H9 (cell line): ENCODE results near the gene SST. TPM values are rescaled to one million over a fixed set of nuclear protein-coding genes. Genes with fewer than 3 reads are reported as not detected.

ENCODE experiments used
- DNase-seq: peaks from one replicate; pipeline ENCODE4 v3.0.0-alpha.2; 2017
- H2AFZ ChIP-seq: one replicate; pipeline ENCODE4 v1.6.1; 2013; ENCODE audit warnings: mild to moderate bottlenecking, low read length, control low read depth, moderate library complexity
- H2AK5ac ChIP-seq: 2 replicates; pipeline ENCODE4 v1.6.1; 2013; ENCODE audit warnings: low read length, control low read depth, mixed read lengths; ENCODE audit not compliant: insufficient read length
- H2BK120ac ChIP-seq: one replicate; pipeline ENCODE4 v1.6.1; 2013; ENCODE audit warnings: low read depth, mild to moderate bottlenecking, low read length, control low read depth, inconsistent platforms; ENCODE audit not compliant: poor library complexity, severe bottlenecking
- H2BK12ac ChIP-seq: 2 replicates; pipeline ENCODE4 v1.6.1; 2013; ENCODE audit warnings: low read length, control low read depth, mixed read lengths, low read depth; ENCODE audit not compliant: insufficient read length
- H2BK15ac ChIP-seq: 2 replicates; pipeline ENCODE4 v1.6.1; 2013; ENCODE audit warnings: low read depth, low read length, control low read depth
- H2BK20ac ChIP-seq: one replicate; pipeline ENCODE4 v1.6.1; 2013; ENCODE audit warnings: low read depth, mild to moderate bottlenecking, low read length, control low read depth, inconsistent platforms; ENCODE audit not compliant: poor library complexity, severe bottlenecking
- H2BK5ac ChIP-seq: 2 replicates; pipeline ENCODE4 v1.6.1; 2013; ENCODE audit warnings: low read length, control low read depth, mixed read lengths; ENCODE audit not compliant: insufficient read length
- H3K14ac ChIP-seq: 2 replicates; pipeline ENCODE4 v1.6.1; 2013; ENCODE audit warnings: low read length, control low read depth; ENCODE audit not compliant: insufficient read depth
- H3K18ac ChIP-seq: 2 replicates; pipeline ENCODE4 v1.6.1; 2013; ENCODE audit warnings: low read depth, mild to moderate bottlenecking, mixed read lengths, low read length, control low read depth; ENCODE audit not compliant: insufficient read length
- H3K23ac ChIP-seq: 2 replicates; pipeline ENCODE4 v1.6.1; 2013; ENCODE audit warnings: low read length, control low read depth, mixed read lengths, low read depth; ENCODE audit not compliant: insufficient read length
- H3K23me2 ChIP-seq: 2 replicates; pipeline ENCODE4 v1.6.1; 2013; ENCODE audit warnings: low read depth, mild to moderate bottlenecking, mixed read lengths, low read length, control low read depth; ENCODE audit not compliant: insufficient read length, poor library complexity, severe bottlenecking
- H3K27ac ChIP-seq: 2 replicates; pipeline ENCODE4 v1.5.1; 2013; ENCODE audit warnings: low read length, control low read depth, mixed read lengths, low read depth; ENCODE audit not compliant: insufficient read length
- H3K27me3 ChIP-seq: 2 replicates; pipeline ENCODE4 v1.6.1; 2013; ENCODE audit warnings: low read length, control low read depth, inconsistent platforms; ENCODE audit not compliant: insufficient read depth
- H3K4ac ChIP-seq: 2 replicates; pipeline ENCODE4 v1.6.1; 2013; ENCODE audit warnings: low read depth, mild to moderate bottlenecking, control low read depth, inconsistent platforms, low read length, moderate library complexity
- H3K4me1 ChIP-seq: 2 replicates; pipeline ENCODE4 v1.6.1; 2013; ENCODE audit warnings: low read length, control low read depth, inconsistent platforms; ENCODE audit not compliant: insufficient read depth
- H3K4me2 ChIP-seq: 2 replicates; pipeline ENCODE4 v1.6.1; 2013; ENCODE audit warnings: low read length, control low read depth, mixed read lengths; ENCODE audit not compliant: insufficient read length, insufficient read depth
- H3K56ac ChIP-seq: 2 replicates; pipeline ENCODE4 v1.6.1; 2013; ENCODE audit warnings: low read depth, mild to moderate bottlenecking, mixed read lengths, low read length, control low read depth; ENCODE audit not compliant: insufficient read length
- H3K79me1 ChIP-seq: 2 replicates; pipeline ENCODE4 v1.6.1; 2013; ENCODE audit warnings: low read depth, mild to moderate bottlenecking, moderate library complexity, low read length, control low read depth, inconsistent platforms; ENCODE audit not compliant: insufficient read depth, poor library complexity, severe bottlenecking
- H3K79me2 ChIP-seq: 2 replicates; pipeline ENCODE4 v1.6.1; 2013; ENCODE audit warnings: low read length, control low read depth, inconsistent platforms; ENCODE audit not compliant: insufficient read depth
- H3K9ac ChIP-seq: 2 replicates; pipeline ENCODE4 v1.6.1; 2013; ENCODE audit warnings: low read length, control low read depth, mixed read lengths; ENCODE audit not compliant: insufficient read length; ENCODE audit errors: extremely low read depth
- H3K9me3 ChIP-seq: one replicate; pipeline ENCODE4 v1.6.1; 2013; ENCODE audit warnings: low read depth, low read length, inconsistent platforms; ENCODE audit not compliant: control insufficient read depth
- H3T11ph ChIP-seq: one replicate; pipeline ENCODE4 v1.6.1; 2013; ENCODE audit warnings: mild to moderate bottlenecking, low read length, control low read depth, inconsistent platforms
- H4K20me1 ChIP-seq: one replicate; pipeline ENCODE4 v1.6.1; 2013; ENCODE audit not compliant: control insufficient read depth, insufficient read length, insufficient read depth
- H4K5ac ChIP-seq: 2 replicates; pipeline ENCODE4 v1.6.1; 2013; ENCODE audit warnings: low read depth, mild to moderate bottlenecking, mixed read lengths, low read length, control low read depth; ENCODE audit not compliant: insufficient read length
- H4K8ac ChIP-seq: replicated peaks from 2 replicates; pipeline ENCODE4 v1.6.1; 2013; ENCODE audit warnings: low read length, control low read depth, mixed read lengths, low read depth; ENCODE audit not compliant: insufficient read length
- H4K91ac ChIP-seq: 2 replicates; pipeline ENCODE4 v1.6.1; 2013; ENCODE audit warnings: low read depth, mild to moderate bottlenecking, moderate library complexity, mixed read lengths, low read length, control low read depth; ENCODE audit not compliant: insufficient read length
- H3K27ac Mint-ChIP-seq, 3 experiments: 2 replicates in 2 of 3; 3 replicates in 1 of 3; pipeline ENCODE4 v1.8.0; 2020 to 2021; ENCODE audit warnings: mixed read lengths in 3 of 3, mild to moderate bottlenecking in 1 of 3, moderate library complexity in 1 of 3
- H3K27me3 Mint-ChIP-seq: 2 replicates; pipeline ENCODE4 v1.8.0; 2021; ENCODE audit warnings: low read depth, mild to moderate bottlenecking, moderate library complexity, mixed read lengths
- H3K36me3 Mint-ChIP-seq, 3 experiments: 2 replicates in 2 of 3; 3 replicates in 1 of 3; pipeline ENCODE4 v1.8.0; 2020 to 2021; ENCODE audit warnings: low read depth in 3 of 3, mixed read lengths in 3 of 3; ENCODE audit not compliant: insufficient read depth in 1 of 3
- H3K4me1 Mint-ChIP-seq, 2 experiments: 2 replicates each; pipeline ENCODE4 v1.8.0; 2020; ENCODE audit warnings: mixed read lengths in 2 of 2
- H3K4me3 Mint-ChIP-seq, 2 experiments: 2 replicates in 1 of 2; 3 replicates in 1 of 2; pipeline ENCODE4 v1.8.0; 2020 to 2021; ENCODE audit warnings: mild to moderate bottlenecking in 2 of 2, mixed read lengths in 2 of 2, moderate library complexity in 1 of 2
- H3K9me3 Mint-ChIP-seq, 2 experiments: 2 replicates in 1 of 2; 3 replicates in 1 of 2; pipeline ENCODE4 v1.8.0; 2020; ENCODE audit warnings: mild to moderate bottlenecking in 2 of 2, mixed read lengths in 2 of 2, moderate library complexity in 1 of 2
- WGBS: extraction: QIAGEN DNeasy Blood & Tissue Kit; methylation state at CpG from one replicate; pipeline ENCODE4 v1.1.7; 2013; ENCODE audit warnings: missing lambda C conversion rate, low lambda C conversion rate, mixed read lengths; ENCODE audit not compliant: insufficient read length; ENCODE audit errors: extremely low coverage; 5-methylcytosine and 5-hydroxymethylcytosine counted together
- total RNA-seq: library from RNA; stranded (reverse); gene quantifications from 2 replicates; pipeline ENCODE4 v1.2.1, GENCODE V29; 2021
- TF ChIP-seq, protein P1 (sequence below): fragments of 200-600 bp; sonication (generic); conservative IDR thresholded peaks from 3 replicates; pipeline ENCODE4 v1.8.0; 2021; ENCODE audit warnings: antibody characterized with exemption, mild to moderate bottlenecking

Gene SST
- total RNA-seq, 1 experiment from 2014 or later: not detected

- no peak overlapping the region for H3K27ac ChIP-seq
- H3K23ac ChIP-seq: no peak overlapping the region
- no peaks in the 10 kb centered on the region for H3K79me2 ChIP-seq
- no peak overlapping the region for H3K4me2 ChIP-seq
- no peak for DNase-seq
- no peak overlapping the region for H3K9ac ChIP-seq
- H3K56ac ChIP-seq: no peak overlapping the region
- H2BK15ac ChIP-seq: no peak overlapping the region
- H3K23me2 ChIP-seq: no peaks in the 10 kb centered on the region
- Mint-ChIP-seq H3K9me3 (0 out of 5 replicates have a peak, but pooled peaks cover 0 to 1% of the 10 kb centered on the region in 2 experiments), H3K27me3 (peaks cover 7% of the 10 kb centered on the region), H3K4me1 (no peaks in the 10 kb centered on the region), H3K4me3 (no peak overlapping the region), H3K36me3 (no peaks in the 10 kb centered on the region), H3K27ac (no peak overlapping the region)
- H2BK5ac ChIP-seq: no peak overlapping the region
- no peaks in the 10 kb centered on the region for H3K4me1 ChIP-seq
- no peak overlapping the region for H4K5ac ChIP-seq
- H3K4ac ChIP-seq: no peak overlapping the region
- H3T11ph ChIP-seq: no peak overlapping the region
- H2AFZ ChIP-seq: no peak overlapping the region
- no peak overlapping the region for H3K14ac ChIP-seq
- no CpG with 5 or more reads among the region's 5 CpGs for WGBS
- H2BK20ac ChIP-seq: no peak overlapping the region
- no peaks in the 10 kb centered on the region for H3K27me3 ChIP-seq
- H2BK12ac ChIP-seq: no peak overlapping the region
- H4K91ac ChIP-seq: no peak overlapping the region
- H2BK120ac ChIP-seq: no peak overlapping the region
- no peaks in the 10 kb centered on the region for H3K9me3 ChIP-seq
- no peaks in the 10 kb centered on the region for H3K79me1 ChIP-seq
- TF ChIP-seq, protein P1, sequence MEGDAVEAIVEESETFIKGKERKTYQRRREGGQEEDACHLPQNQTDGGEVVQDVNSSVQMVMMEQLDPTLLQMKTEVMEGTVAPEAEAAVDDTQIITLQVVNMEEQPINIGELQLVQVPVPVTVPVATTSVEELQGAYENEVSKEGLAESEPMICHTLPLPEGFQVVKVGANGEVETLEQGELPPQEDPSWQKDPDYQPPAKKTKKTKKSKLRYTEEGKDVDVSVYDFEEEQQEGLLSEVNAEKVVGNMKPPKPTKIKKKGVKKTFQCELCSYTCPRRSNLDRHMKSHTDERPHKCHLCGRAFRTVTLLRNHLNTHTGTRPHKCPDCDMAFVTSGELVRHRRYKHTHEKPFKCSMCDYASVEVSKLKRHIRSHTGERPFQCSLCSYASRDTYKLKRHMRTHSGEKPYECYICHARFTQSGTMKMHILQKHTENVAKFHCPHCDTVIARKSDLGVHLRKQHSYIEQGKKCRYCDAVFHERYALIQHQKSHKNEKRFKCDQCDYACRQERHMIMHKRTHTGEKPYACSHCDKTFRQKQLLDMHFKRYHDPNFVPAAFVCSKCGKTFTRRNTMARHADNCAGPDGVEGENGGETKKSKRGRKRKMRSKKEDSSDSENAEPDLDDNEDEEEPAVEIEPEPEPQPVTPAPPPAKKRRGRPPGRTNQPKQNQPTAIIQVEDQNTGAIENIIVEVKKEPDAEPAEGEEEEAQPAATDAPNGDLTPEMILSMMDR: no peak
- H4K8ac ChIP-seq: no peak overlapping the region
- no peaks in the 10 kb centered on the region for H4K20me1 ChIP-seq
- H3K18ac ChIP-seq: no peak overlapping the region
- H2AK5ac ChIP-seq: no peak overlapping the region
Measured at GRCh38 chr3:187642861-187643260, 27.3 kb downstream of the SST start.
